B cell (primary cell): Measurements from ENCODE around the gene CEND1.

Source experiments
- CTCF ChIP-seq: fragments of 200-600 bp; IDR thresholded peaks from one replicate; pipeline ENCODE4 v1.8.0; 2022; ENCODE audit warnings: antibody characterized with exemption, mild to moderate bottlenecking
- EZH2 ChIP-seq: IDR thresholded peaks from 2 replicates; pipeline ENCODE4 v1.6.1; 2012; ENCODE audit warnings: borderline replicate concordance, low read depth, mild to moderate bottlenecking, moderate library complexity, low read length; ENCODE audit not compliant: insufficient read depth, poor library complexity, severe bottlenecking

GRCh38 chr11:837990-838307 lies 48.1 kb upstream of the CEND1 start:
- TF ChIP-seq CTCF (no peak), EZH2 (no peak)
